ENCODE data around the gene OPA3. TPM values are rescaled to one million over a fixed set of nuclear protein-coding genes. Genes with fewer than 3 reads are reported as not detected.
A peak's percentile ranks its signal among the peaks of the same experiment; 100 is the strongest.
"Not testable (repeated sequence)": the region's sequence is repeated elsewhere in the genome, so short reads cannot be mapped to it uniquely, and the experiment has no call there.

The OPA3 gene
- total and polyA plus RNA-seq, 5 donors from 2014 or later, result 4.7 to 8.2 (median 6.9) TPM

DNA sequence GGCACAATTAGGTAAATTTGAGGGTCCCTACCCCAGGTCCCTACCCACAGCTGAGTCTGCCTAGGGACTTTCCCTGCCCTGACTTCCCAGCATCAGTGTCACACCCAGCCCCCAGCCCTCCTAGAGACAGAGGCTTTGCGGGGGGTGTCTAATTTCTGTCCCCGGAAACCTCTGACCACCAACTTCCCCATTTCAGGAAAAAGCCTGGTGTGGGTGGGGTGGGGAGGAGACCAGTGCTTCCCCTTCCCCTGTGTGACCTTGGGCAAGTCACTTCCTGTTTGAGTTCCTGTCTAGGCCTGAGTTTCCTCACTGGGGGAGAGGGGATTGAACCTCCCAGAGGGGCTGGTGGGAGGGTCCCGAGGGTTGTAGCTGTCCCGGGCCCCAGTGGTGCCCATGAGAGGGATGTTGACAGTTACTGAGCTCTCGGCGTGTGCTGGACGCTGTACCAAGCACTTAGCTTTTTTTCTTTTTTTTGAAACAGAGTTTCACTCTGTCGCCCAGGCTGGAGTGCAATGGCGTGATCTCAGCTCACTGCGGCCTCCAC, 69.4 kb downstream of the OPA3 start:
- Histone ChIP-seq H3K36me3 (ENCODE audit: control insufficient read depth, insufficient read depth, low read length) (peaks cover 23% of the 10 kb centered on the region), H3K4me3 (ENCODE audit: low read depth, low read length) (peak overlapping the region; percentile 26), H3K4me1 (ENCODE audit: control insufficient read depth, insufficient read depth, low read length, poor library complexity, severe bottlenecking) (peaks cover 55% of the 10 kb centered on the region), H3K27ac (ENCODE audit: insufficient read depth, low read length, poor library complexity, severe bottlenecking) (peak overlapping the region; percentile 76), H3K9me3 (ENCODE audit: control insufficient read depth in 2 of 2, low read length in 2 of 2) (no peaks in the 10 kb centered on the region), H3K27me3 (ENCODE audit: control insufficient read depth, insufficient read depth, low read length) (no peaks in the 10 kb centered on the region)
- H3K36me3 Mint-ChIP-seq, result peaks cover 8% of the 10 kb centered on the region
- peak overlapping the region; percentile 56 to 91 (median 91) for H3K27ac Mint-ChIP-seq
- peak overlapping the region in 3 of 4 donors; percentile 41 to 66 (median 66) for H3K4me3 Mint-ChIP-seq
- no peaks in the 10 kb centered on the region for H3K27me3 Mint-ChIP-seq
- H3K9me3 Mint-ChIP-seq, result no peaks in the 10 kb centered on the region
- DNase-seq, result peak in 1 of 3 donors; percentile 32
- H3K4me1 Mint-ChIP-seq, result peaks cover 0 to 65% (median 29%) of the 10 kb centered on the region in 4 donors
- ATAC-seq (ENCODE audit: low read depth in 2 of 2), result peak; percentile 30 to 41

GRCh38 chr19:45514376-45515051, 70.1 kb downstream of the OPA3 start:
- peaks cover 18% of the 10 kb centered on the region for H3K36me3 ChIP-seq (ENCODE audit: control insufficient read depth, insufficient read depth, low read length)
- H3K4me3 Mint-ChIP-seq, result peak overlapping the region in 3 of 4 donors; percentile 44 to 66 (median 66)
- no peak for DNase-seq
- peaks cover 8% of the 10 kb centered on the region for H3K36me3 Mint-ChIP-seq
- no peaks in the 10 kb centered on the region for H3K27me3 Mint-ChIP-seq
- ATAC-seq (ENCODE audit: low read depth in 2 of 2), result no peak
- peak overlapping the region; percentile 40 to 91 (median 91) for H3K27ac Mint-ChIP-seq
- no peaks in the 10 kb centered on the region for H3K27me3 ChIP-seq (ENCODE audit: control insufficient read depth, insufficient read depth, low read length)
- H3K4me1 ChIP-seq (ENCODE audit: control insufficient read depth, insufficient read depth, low read length, poor library complexity, severe bottlenecking), result peaks cover 60% of the 10 kb centered on the region
- H3K4me3 ChIP-seq (ENCODE audit: low read depth, low read length), result no peak overlapping the region
- H3K9me3 Mint-ChIP-seq, result no peaks in the 10 kb centered on the region
- peaks cover 0 to 71% (median 34%) of the 10 kb centered on the region in 4 donors for H3K4me1 Mint-ChIP-seq
- peak overlapping the region; percentile 76 for H3K27ac ChIP-seq (ENCODE audit: insufficient read depth, low read length, poor library complexity, severe bottlenecking)
- H3K9me3 ChIP-seq (ENCODE audit: control insufficient read depth in 2 of 2, low read length in 2 of 2), result no peaks in the 10 kb centered on the region

DNA sequence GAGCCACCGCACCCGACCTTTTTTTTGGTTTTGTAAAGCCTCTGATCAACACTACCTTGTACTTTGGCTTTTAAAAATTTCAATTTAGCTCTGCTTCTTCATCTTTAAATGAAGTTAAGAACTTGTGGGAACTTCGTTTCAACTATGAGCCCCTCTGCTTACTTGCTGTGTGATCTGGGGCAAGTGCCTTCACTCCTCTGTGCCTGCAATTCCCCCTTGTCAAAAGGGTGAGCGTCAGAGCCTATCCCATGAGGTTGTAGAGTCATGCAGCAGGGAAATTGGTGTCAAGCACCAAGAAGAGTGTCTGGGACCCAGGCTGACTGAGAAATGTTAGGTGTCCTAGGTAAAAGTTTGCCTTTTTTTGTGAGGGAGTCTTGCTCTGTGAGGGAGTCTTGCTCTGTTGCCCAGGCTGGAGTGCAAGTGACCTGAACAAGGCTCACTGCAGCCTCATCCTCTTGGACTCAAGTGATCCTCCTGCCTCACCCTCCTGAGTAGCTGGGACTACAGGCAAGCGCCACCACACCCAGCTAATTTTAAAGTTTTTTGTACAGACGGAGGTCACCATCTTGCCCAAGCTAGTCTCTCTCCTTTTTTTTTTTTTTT, 71.6 kb downstream of the OPA3 start:
- Histone ChIP-seq H3K9me3 (ENCODE audit: control insufficient read depth in 2 of 2, low read length in 2 of 2) (no peaks in the 10 kb centered on the region), H3K4me1 (ENCODE audit: control insufficient read depth, insufficient read depth, low read length, poor library complexity, severe bottlenecking) (peaks cover 74% of the 10 kb centered on the region), H3K36me3 (ENCODE audit: control insufficient read depth, insufficient read depth, low read length) (peaks cover 11% of the 10 kb centered on the region), H3K27me3 (ENCODE audit: control insufficient read depth, insufficient read depth, low read length) (no peaks in the 10 kb centered on the region), H3K27ac (ENCODE audit: insufficient read depth, low read length, poor library complexity, severe bottlenecking) (no peak overlapping the region), H3K4me3 (ENCODE audit: low read depth, low read length) (no peak overlapping the region)
- Mint-ChIP-seq H3K9me3 (peaks cover 0 to 2% (median 0%) of the 10 kb centered on the region in 7 donors), H3K4me1 (peaks cover 0 to 76% (median 36%) of the 10 kb centered on the region in 4 donors), H3K4me3 (peak overlapping the region in 2 of 4 donors; percentile 62 to 84), H3K27me3 (no peaks in the 10 kb centered on the region), H3K36me3 (peaks cover 5% of the 10 kb centered on the region), H3K27ac (peak overlapping the region; percentile 47 to 77 (median 70))
- DNase-seq (no peak), ATAC-seq (ENCODE audit: low read depth in 2 of 2) (no peak)

DNA sequence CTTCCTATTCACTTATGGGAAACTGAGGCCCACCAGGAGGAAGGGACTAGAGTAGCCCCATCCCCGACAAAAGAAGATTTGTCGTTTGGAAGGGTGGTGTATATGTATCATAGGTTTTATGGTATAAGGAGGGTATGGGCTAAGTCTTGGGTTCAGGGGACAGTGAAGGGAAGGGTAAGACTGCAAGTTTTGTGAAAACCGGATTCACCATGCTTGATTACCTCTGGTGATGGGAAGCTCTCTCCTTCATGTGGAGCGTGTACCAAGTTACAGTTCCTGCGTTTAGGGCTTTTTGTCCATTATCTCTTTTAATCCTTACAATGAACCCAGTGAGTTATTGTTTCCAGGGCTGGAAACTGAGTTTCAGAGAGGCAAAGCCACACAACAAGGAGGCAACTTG, 73.5 kb downstream of the OPA3 start:
- DNase-seq (no peak), ATAC-seq (ENCODE audit: low read depth in 2 of 2) (no peak)
- no peaks in the 10 kb centered on the region for H3K9me3 ChIP-seq (ENCODE audit: control insufficient read depth in 2 of 2, low read length in 2 of 2)
- H3K9me3 Mint-ChIP-seq, result peaks cover 0 to 2% (median 0%) of the 10 kb centered on the region in 7 donors
- H3K4me3 Mint-ChIP-seq, result peak overlapping the region; percentile 94 to 99 (median 96)
- H3K4me3 ChIP-seq (ENCODE audit: low read depth, low read length), result no peak overlapping the region
- no peaks in the 10 kb centered on the region for H3K36me3 Mint-ChIP-seq
- no peaks in the 10 kb centered on the region for H3K27me3 Mint-ChIP-seq
- H3K36me3 ChIP-seq (ENCODE audit: control insufficient read depth, insufficient read depth, low read length), result peaks cover 3% of the 10 kb centered on the region
- H3K27me3 ChIP-seq (ENCODE audit: control insufficient read depth, insufficient read depth, low read length), result no peaks in the 10 kb centered on the region
- peaks cover 80% of the 10 kb centered on the region for H3K4me1 ChIP-seq (ENCODE audit: control insufficient read depth, insufficient read depth, low read length, poor library complexity, severe bottlenecking)
- peaks cover 0 to 74% (median 43%) of the 10 kb centered on the region in 4 donors for H3K4me1 Mint-ChIP-seq
- peak overlapping the region; percentile 73 to 84 (median 82) for H3K27ac Mint-ChIP-seq
- no peak overlapping the region for H3K27ac ChIP-seq (ENCODE audit: insufficient read depth, low read length, poor library complexity, severe bottlenecking)

DNA sequence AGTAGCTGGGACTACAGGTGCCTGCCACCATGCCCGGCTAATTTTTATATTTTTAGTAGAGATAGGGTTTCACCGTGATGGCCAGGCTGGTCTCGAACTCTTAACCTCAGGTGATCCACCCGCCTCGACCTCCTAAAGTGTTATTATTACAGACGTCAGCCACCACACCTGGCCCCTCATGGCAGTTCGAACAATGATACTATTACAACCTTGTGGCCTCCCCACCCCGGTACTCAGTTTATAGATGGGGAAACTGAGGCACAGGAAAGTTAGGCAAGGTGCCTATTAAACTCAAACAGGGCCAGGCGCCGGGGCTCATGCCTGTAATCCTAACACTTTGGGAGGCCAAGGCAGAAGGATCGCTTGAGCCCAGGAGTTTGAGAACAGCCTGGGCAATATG, 74.2 kb downstream of the OPA3 start:
- peak overlapping the region; percentile 94 to 99 (median 96) for H3K4me3 Mint-ChIP-seq
- not testable (repeated sequence) for H3K27ac ChIP-seq (ENCODE audit: insufficient read depth, low read length, poor library complexity, severe bottlenecking); H3K4me3 ChIP-seq (ENCODE audit: low read depth, low read length); H3K27me3 Mint-ChIP-seq; H3K9me3 Mint-ChIP-seq; H3K9me3 ChIP-seq (ENCODE audit: control insufficient read depth in 2 of 2, low read length in 2 of 2); H3K36me3 ChIP-seq (ENCODE audit: control insufficient read depth, insufficient read depth, low read length); ATAC-seq (ENCODE audit: low read depth in 2 of 2); H3K36me3 Mint-ChIP-seq; H3K27me3 ChIP-seq (ENCODE audit: control insufficient read depth, insufficient read depth, low read length); DNase-seq
- H3K4me1 Mint-ChIP-seq, result peaks cover 0 to 75% (median 46%) of the 10 kb centered on the region in 4 donors
- H3K4me1 ChIP-seq (ENCODE audit: control insufficient read depth, insufficient read depth, low read length, poor library complexity, severe bottlenecking), result peaks cover 80% of the 10 kb centered on the region
- H3K27ac Mint-ChIP-seq, result peak overlapping the region; percentile 18 to 84 (median 73)

DNA sequence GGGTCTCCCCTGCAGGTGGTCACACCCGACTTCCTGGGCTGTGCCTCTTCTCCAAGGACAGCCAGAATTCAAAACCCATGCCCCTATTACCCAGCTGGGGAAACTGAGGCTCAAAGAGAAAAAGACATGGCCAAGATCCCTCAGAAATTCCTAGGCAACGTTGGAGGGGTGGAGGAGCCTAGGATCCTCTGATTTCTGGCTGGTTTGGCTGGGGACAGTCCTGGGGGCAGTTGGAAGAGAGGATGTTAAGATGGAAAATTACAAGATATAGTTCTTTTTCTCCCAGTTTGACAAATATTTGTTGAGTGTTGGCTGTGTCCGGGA, 74.9 kb downstream of the OPA3 start:
- DNase-seq (no peak), ATAC-seq (ENCODE audit: low read depth in 2 of 2) (no peak)
- Histone ChIP-seq H3K4me3 (ENCODE audit: low read depth, low read length) (peak overlapping the region; percentile 45), H3K27me3 (ENCODE audit: control insufficient read depth, insufficient read depth, low read length) (no peaks in the 10 kb centered on the region), H3K4me1 (ENCODE audit: control insufficient read depth, insufficient read depth, low read length, poor library complexity, severe bottlenecking) (peaks cover 75% of the 10 kb centered on the region), H3K36me3 (ENCODE audit: control insufficient read depth, insufficient read depth, low read length) (no peaks in the 10 kb centered on the region), H3K27ac (ENCODE audit: insufficient read depth, low read length, poor library complexity, severe bottlenecking) (peak overlapping the region; percentile 95), H3K9me3 (ENCODE audit: control insufficient read depth in 2 of 2, low read length in 2 of 2) (no peaks in the 10 kb centered on the region)
- Mint-ChIP-seq H3K27me3 (no peaks in the 10 kb centered on the region), H3K27ac (peak overlapping the region; percentile 81 to 85 (median 84)), H3K4me1 (peaks cover 0 to 72% (median 48%) of the 10 kb centered on the region in 4 donors), H3K9me3 (peaks cover 0 to 2% (median 0%) of the 10 kb centered on the region in 7 donors), H3K36me3 (no peaks in the 10 kb centered on the region), H3K4me3 (peak overlapping the region; percentile 94 to 99 (median 96))

DNA sequence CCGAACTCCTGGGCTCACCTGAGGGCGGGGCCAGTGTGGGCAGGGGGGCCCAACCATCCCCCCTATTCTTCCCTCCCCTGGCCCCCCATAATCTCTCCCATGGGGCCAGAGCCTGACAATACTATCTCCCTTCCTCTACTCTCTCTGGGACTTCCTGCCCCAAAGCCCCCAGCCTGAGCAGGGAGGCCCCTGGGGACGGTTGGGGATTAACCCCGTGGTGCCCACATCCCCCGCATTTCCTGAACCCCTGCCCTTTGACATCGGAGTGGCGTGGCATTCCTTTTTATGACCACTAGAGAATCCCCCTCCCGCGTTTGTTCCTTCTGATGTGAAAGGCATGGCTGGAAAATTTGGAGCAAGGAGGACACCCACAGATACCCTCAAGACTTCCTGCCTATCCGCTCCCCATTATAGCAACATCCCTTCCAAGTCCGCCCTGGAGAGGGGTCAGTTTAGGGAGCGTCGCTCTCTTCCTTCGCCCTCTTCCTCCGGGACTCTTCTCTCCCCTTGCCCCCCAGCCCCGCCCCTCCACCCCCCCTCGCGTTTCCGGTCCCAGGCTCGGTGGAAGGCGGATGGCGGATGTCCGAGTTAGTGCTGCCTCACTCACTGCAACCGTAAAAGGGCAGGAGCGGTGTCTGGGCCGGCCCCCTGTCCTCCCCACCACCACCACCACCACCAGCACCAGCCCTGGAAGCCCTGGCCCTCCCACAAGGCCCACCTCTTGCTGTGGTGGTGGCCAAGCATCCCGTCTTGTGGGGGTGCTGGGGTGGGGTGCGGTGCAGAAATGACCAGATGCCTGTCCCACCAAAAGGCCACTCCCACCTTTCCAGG, 75.5 kb downstream of the OPA3 start:
- peaks cover 0 to 2% (median 0%) of the 10 kb centered on the region in 7 donors for H3K9me3 Mint-ChIP-seq
- H3K4me3 Mint-ChIP-seq, result peak overlapping the region; percentile 94 to 99 (median 96)
- ATAC-seq (ENCODE audit: low read depth in 2 of 2) (no peak), DNase-seq (peak in 1 of 3 donors; percentile 53)
- H3K36me3 ChIP-seq (ENCODE audit: control insufficient read depth, insufficient read depth, low read length), result no peaks in the 10 kb centered on the region
- peak overlapping the region; percentile 75 for H3K4me3 ChIP-seq (ENCODE audit: low read depth, low read length)
- no peaks in the 10 kb centered on the region for H3K36me3 Mint-ChIP-seq
- peaks cover 0 to 67% (median 47%) of the 10 kb centered on the region in 4 donors for H3K4me1 Mint-ChIP-seq
- H3K4me1 ChIP-seq (ENCODE audit: control insufficient read depth, insufficient read depth, low read length, poor library complexity, severe bottlenecking), result peaks cover 69% of the 10 kb centered on the region
- H3K27ac ChIP-seq (ENCODE audit: insufficient read depth, low read length, poor library complexity, severe bottlenecking), result peak overlapping the region; percentile 95
- no peaks in the 10 kb centered on the region for H3K27me3 Mint-ChIP-seq
- no peaks in the 10 kb centered on the region for H3K9me3 ChIP-seq (ENCODE audit: control insufficient read depth in 2 of 2, low read length in 2 of 2)
- H3K27me3 ChIP-seq (ENCODE audit: control insufficient read depth, insufficient read depth, low read length), result no peaks in the 10 kb centered on the region
- H3K27ac Mint-ChIP-seq, result peak overlapping the region; percentile 71 to 87 (median 85)
